GM21786 (cell line): ENCODE data around the gene PPME1.

Source experiments
- ATAC-seq: cut with Tn5 transposase; IDR thresholded peaks from one replicate; pipeline ENCODE4 v1.9.1; 2021; ENCODE audit not compliant: unreplicated experiment

The PPME1 gene

GRCh38 chr11:74225565-74225964 lies 54.5 kb downstream of the PPME1 start:
- ATAC-seq: no peak

GRCh38 chr11:74226907-74227306 lies 55.8 kb downstream of the PPME1 start:
- ATAC-seq: no peak

GRCh38 chr11:74232311-74232950 lies 61.3 kb downstream of the PPME1 start:
- no peak for ATAC-seq

GRCh38 chr11:74233683-74234082 lies 62.6 kb downstream of the PPME1 start:
- no peak for ATAC-seq

- no peak for ATAC-seq
Measured at GRCh38 chr11:74235121-74235520, 64.0 kb downstream of the PPME1 start.

- ATAC-seq: no peak
Measured at GRCh38 chr11:74237541-74237940, 66.5 kb downstream of the PPME1 start.

GRCh38 chr11:74238243-74238642 lies 67.2 kb downstream of the PPME1 start:
- ATAC-seq: no peak

GRCh38 chr11:74248469-74248868 lies 77.4 kb downstream of the PPME1 start:
- no peak for ATAC-seq

- no peak for ATAC-seq
Measured at GRCh38 chr11:74249496-74249895, 78.4 kb downstream of the PPME1 start.

GRCh38 chr11:74253361-74253760 lies 82.3 kb downstream of the PPME1 start:
- no peak for ATAC-seq

- ATAC-seq: no peak
Measured at GRCh38 chr11:74255741-74256375, 84.8 kb downstream of the PPME1 start.

GRCh38 chr11:74256378-74257133 lies 85.5 kb downstream of the PPME1 start:
- no peak for ATAC-seq

- ATAC-seq: no peak
Measured at GRCh38 chr11:74257959-74258553, 87.0 kb downstream of the PPME1 start.

GRCh38 chr11:74262725-74263124 lies 91.6 kb downstream of the PPME1 start:
- no peak for ATAC-seq

- ATAC-seq: no peak
Measured at GRCh38 chr11:74265256-74265655, 94.2 kb downstream of the PPME1 start.

- no peak for ATAC-seq
Measured at GRCh38 chr11:74267014-74267413, 95.9 kb downstream of the PPME1 start.

- ATAC-seq: no peak
Measured at GRCh38 chr11:74268456-74268855, 97.4 kb downstream of the PPME1 start.

GRCh38 chr11:74269161-74269811 lies 98.2 kb downstream of the PPME1 start:
- no peak for ATAC-seq

GRCh38 chr11:74272276-74272675 lies 101.2 kb downstream of the PPME1 start:
- no peak for ATAC-seq

- ATAC-seq: no peak
Measured at GRCh38 chr11:74276581-74276980, 105.5 kb downstream of the PPME1 start.

GRCh38 chr11:74278103-74278502 lies 107.0 kb downstream of the PPME1 start:
- ATAC-seq: no peak
